A549 (cell line): ENCODE measurements around the gene FPR1.

Experiments
- NR3C1 ChIP-seq: fragments of >200 bp; sonication (Bioruptor Twin); formaldehyde crosslinking; IDR thresholded peaks from 3 replicates; pipeline ENCODE4 v1.6.1; 2017
- POLR2A ChIP-seq: IDR thresholded peaks from 2 replicates; pipeline ENCODE4 v1.6.1; 2012; ENCODE audit warnings: mild to moderate bottlenecking, low read length
- TF ChIP-seq, protein P1 (sequence below): fragments of >200 bp; sonication (Bioruptor Twin); formaldehyde crosslinking; IDR thresholded peaks from 3 replicates; pipeline ENCODE4 v1.5.1; 2016

GRCh38 chr19:51789061-51789795, 37.5 kb upstream of the FPR1 start:
- TF ChIP-seq NR3C1 = no peak
- TF ChIP-seq, protein P1, sequence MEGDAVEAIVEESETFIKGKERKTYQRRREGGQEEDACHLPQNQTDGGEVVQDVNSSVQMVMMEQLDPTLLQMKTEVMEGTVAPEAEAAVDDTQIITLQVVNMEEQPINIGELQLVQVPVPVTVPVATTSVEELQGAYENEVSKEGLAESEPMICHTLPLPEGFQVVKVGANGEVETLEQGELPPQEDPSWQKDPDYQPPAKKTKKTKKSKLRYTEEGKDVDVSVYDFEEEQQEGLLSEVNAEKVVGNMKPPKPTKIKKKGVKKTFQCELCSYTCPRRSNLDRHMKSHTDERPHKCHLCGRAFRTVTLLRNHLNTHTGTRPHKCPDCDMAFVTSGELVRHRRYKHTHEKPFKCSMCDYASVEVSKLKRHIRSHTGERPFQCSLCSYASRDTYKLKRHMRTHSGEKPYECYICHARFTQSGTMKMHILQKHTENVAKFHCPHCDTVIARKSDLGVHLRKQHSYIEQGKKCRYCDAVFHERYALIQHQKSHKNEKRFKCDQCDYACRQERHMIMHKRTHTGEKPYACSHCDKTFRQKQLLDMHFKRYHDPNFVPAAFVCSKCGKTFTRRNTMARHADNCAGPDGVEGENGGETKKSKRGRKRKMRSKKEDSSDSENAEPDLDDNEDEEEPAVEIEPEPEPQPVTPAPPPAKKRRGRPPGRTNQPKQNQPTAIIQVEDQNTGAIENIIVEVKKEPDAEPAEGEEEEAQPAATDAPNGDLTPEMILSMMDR = no peak
- TF ChIP-seq POLR2A = no peak
